Subcutaneous abdominal adipose tissue (tissue), 5 donors: ENCODE data around the gene ODAM.
"Not testable (repeated sequence)": the region's sequence is repeated elsewhere in the genome, so short reads cannot be mapped to it uniquely, and the experiment has no call there.

Experiments used
- H3K27ac ChIP-seq: one replicate; pipeline ENCODE4 v1.7.0; 2013; ENCODE audit warnings: low read depth, mild to moderate bottlenecking, inconsistent platforms, low read length, moderate library complexity
- H3K27me3 ChIP-seq, 5 donors: one replicate each; pipeline ENCODE4 v1.7.0; 2013; ENCODE audit warnings: low read length in 5 of 5, inconsistent platforms in 1 of 5; ENCODE audit not compliant: control insufficient read depth in 5 of 5, insufficient read depth in 4 of 5
- H3K36me3 ChIP-seq, 5 donors: one replicate each; pipeline ENCODE4 v1.7.0; 2013; ENCODE audit warnings: low read length in 5 of 5; ENCODE audit not compliant: control insufficient read depth in 5 of 5, insufficient read depth in 5 of 5
- H3K4me1 ChIP-seq, 5 donors: one replicate each; pipeline ENCODE4 v1.7.0; 2013; ENCODE audit warnings: low read length in 5 of 5, mild to moderate bottlenecking in 3 of 5, moderate library complexity in 1 of 5; ENCODE audit not compliant: control insufficient read depth in 5 of 5, insufficient read depth in 5 of 5
- H3K4me3 ChIP-seq, 5 donors: one replicate each; pipeline ENCODE4 v1.7.0; 2013; ENCODE audit warnings: low read length in 5 of 5, low read depth in 1 of 5
- H3K9ac ChIP-seq, 5 donors: one replicate each; pipeline ENCODE4 v1.7.0; 2013; ENCODE audit warnings: low read length in 5 of 5, mild to moderate bottlenecking in 4 of 5, moderate library complexity in 3 of 5
- H3K9me3 ChIP-seq, 5 donors: one replicate each; pipeline ENCODE4 v1.7.0; 2013; ENCODE audit warnings: low read length in 5 of 5; ENCODE audit not compliant: control insufficient read depth in 5 of 5
- donor health status: healthy.
- donor health status: healthy.
- donor health status: healthy.
- donor health status: healthy.
- donor health status: healthy.

ODAM gene

DNA sequence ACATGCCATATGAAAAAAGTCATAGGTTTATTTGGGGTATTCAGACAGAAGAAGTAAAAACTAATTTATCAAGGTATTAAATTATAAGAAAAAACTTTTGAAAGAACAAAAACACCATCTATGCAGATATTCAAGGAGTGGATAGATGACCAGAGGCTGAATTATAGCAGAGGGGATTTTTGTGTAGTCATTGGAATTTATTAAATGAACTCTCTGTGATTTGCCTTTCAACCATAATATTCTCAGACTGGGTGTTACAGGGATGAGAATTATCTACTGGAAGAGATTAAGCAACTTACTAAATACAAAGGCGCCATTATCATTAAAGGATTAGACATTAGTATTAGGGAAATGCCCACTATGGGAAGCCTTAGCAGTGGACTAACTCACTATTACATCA, 21.0 kb downstream of the ODAM start:
- not testable (repeated sequence) for H3K4me1 ChIP-seq, H3K27ac ChIP-seq, H3K4me3 ChIP-seq, H3K9me3 ChIP-seq, H3K36me3 ChIP-seq, H3K9ac ChIP-seq, H3K27me3 ChIP-seq

DNA sequence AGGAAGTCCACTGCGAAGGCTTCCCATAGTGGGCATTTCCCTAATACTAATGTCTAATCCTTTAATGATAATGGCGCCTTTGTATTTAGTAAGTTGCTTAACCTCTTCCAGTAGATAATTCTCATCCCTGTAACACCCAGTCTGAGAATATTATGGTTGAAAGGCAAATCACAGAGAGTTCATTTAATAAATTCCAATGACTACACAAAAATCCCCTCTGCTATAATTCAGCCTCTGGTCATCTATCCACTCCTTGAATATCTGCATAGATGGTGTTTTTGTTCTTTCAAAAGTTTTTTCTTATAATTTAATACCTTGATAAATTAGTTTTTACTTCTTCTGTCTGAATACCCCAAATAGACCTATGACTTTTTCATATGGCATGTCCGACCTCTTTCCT, 25.9 kb downstream of the ODAM start:
- not testable (repeated sequence) for H3K4me1 ChIP-seq, H3K9me3 ChIP-seq, H3K4me3 ChIP-seq, H3K27ac ChIP-seq, H3K27me3 ChIP-seq, H3K9ac ChIP-seq, H3K36me3 ChIP-seq

DNA sequence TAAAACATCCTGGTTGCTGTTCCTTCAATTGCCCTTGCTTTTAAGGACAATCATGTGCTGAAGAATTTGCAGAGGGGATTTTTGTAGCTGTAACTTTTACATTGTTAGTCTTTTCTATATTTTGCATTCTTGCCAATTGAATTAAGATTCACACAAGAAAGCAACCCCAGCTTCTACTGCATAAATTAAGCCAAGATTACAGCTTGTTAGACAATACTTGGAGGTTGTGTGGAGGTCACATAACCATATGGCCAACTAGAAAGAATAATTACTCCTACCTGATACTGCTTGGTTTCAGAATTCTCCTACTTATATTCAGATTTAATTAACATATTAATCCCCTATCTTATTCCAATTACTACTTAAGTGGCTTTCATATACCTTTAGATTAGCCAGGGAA, 26.3 kb downstream of the ODAM start:
- H3K9ac ChIP-seq, H3K27me3 ChIP-seq, H3K9me3 ChIP-seq, H3K27ac ChIP-seq, H3K36me3 ChIP-seq, H3K4me1 ChIP-seq, H3K4me3 ChIP-seq: not testable (repeated sequence)

DNA sequence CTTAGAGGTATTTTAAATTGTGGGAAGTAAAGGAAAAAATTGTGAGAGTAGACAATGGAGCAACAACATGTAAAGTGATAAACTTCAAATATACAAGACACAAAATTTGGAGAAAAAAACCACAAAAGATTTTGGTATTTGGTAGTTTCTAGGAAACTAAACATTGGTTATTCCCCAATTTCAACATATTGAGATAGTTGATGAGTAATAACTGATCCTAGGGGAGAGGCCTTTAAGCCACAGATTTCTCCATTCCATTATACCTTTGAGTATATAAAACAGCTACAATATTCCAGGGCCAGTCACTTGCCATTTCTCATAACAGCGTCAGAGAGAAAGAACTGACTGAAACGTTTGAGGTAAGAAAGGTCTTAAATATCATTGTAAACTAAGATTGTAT, 30.3 kb downstream of the ODAM start, which contains the start of gene FDCSP:
Gene FDCSP, plus strand, starts transcription at position 301 of the 400 bp plus-strand sequence. CDS start 5,071 bp downstream, outside the sequence.
- no peaks in the 10 kb centered on the region for H3K27me3 ChIP-seq
- H3K9me3 ChIP-seq: no peaks in the 10 kb centered on the region
- H3K4me1 ChIP-seq: no peaks in the 10 kb centered on the region
- no peaks in the 10 kb centered on the region for H3K36me3 ChIP-seq
- no peak within 1 kb of the TSS for H3K4me3 ChIP-seq
- H3K27ac ChIP-seq: no peak within 1 kb of the TSS
- H3K9ac ChIP-seq: no peak within 1 kb of the TSS

DNA sequence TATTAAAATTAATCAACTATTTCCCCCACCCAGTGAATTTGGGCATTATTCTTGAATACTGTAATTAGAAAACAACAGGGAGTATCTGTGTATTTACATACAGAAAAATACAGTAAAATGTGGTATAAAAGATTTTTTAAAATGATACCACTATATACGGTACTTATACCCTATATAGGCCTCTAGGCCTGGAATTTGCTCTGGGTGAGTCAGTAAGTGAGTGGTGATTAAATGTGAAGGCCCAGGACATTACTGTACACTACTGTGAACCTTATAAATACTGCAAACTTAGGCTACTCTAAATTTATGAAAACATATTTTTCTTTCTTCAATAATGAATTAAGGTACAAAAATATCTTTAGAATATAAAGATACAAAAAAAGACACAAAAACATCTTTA, 40.6 kb downstream of the ODAM start:
- no peak overlapping the region for H3K27ac ChIP-seq
- no peaks in the 10 kb centered on the region for H3K9me3 ChIP-seq
- no peak overlapping the region for H3K9ac ChIP-seq
- no peaks in the 10 kb centered on the region for H3K4me1 ChIP-seq
- H3K36me3 ChIP-seq: no peaks in the 10 kb centered on the region
- H3K27me3 ChIP-seq: no peaks in the 10 kb centered on the region
- H3K4me3 ChIP-seq: no peak overlapping the region

DNA sequence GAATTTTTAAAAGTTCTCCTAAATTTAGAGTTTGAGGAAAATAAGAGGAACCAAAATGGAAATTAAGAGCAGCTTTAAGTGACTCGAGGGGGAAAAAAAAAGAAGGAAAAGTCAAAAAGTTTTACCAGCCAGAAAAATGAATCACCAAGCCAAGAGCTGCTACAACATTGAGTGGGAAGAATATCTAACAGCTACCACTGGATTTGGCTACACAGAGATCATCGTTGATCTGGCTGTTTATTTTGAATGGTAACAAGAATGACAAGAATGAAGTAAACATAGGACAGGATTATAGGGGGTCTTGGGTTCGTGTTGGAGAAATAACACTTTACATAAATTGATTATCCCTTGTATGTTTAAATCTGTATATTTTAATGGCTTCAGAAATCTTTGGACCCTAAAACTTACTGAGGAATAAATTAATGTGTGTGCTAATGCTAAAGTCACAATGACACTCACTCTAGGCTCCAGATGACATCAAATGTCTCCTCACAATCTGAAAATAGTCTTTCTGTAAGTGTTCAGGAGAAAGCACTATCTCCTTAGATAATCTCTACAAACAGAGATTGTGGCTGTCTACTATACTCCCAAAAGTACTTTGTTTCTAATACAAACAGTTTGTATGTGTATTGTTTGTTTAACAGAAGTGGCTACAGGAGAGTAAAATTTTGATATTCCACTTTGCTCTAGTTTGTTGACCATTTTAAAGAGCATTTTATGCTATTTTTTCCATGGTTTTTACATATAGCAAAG, 43.8 kb downstream of the ODAM start:
- no peak overlapping the region for H3K4me3 ChIP-seq

DNA sequence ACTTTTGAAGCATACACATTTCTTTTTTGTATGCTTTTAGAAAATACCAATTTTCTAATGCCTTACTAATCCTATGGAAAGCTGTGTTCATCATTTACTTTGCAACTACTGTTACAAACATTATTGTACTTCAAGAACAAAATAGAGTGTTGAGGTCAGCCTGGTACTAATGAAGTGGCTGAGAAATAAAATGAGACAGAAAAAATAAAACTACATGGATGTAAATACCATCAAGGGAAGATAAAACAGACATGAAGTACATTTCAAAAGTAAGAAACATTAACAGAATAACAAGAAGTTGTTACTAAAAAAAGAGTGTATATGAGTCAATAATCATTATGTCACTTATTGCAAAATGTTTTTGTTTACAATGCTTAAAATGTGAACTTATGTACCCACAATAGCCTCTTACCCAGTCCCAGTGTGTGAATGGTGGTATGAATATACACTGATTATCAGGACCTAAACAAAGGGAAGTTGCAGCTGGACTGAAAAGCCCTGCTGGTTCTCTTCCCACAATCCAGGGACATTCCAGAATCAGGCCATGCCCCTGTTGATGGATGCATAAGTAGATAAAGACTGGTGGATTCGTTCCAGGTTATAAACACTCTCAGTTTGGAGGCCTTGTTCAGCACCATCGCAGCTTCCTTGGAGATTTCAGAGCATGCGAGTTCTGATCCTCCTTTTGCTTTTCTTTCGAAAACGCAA, 44.5 kb downstream of the ODAM start:
- H3K9me3 ChIP-seq: no peaks in the 10 kb centered on the region
- H3K4me3 ChIP-seq: no peak overlapping the region
- no peaks in the 10 kb centered on the region for H3K27me3 ChIP-seq
- no peaks in the 10 kb centered on the region for H3K36me3 ChIP-seq
- H3K27ac ChIP-seq: no peak overlapping the region
- no peaks in the 10 kb centered on the region for H3K4me1 ChIP-seq
- no peak overlapping the region for H3K9ac ChIP-seq

More for the DNA sequence above, 43.8 kb downstream of the ODAM start:
- Histone ChIP-seq H3K9ac (no peak overlapping the region), H3K27me3 (no peaks in the 10 kb centered on the region), H3K4me1 (no peaks in the 10 kb centered on the region), H3K36me3 (no peaks in the 10 kb centered on the region), H3K27ac (no peak overlapping the region), H3K9me3 (no peaks in the 10 kb centered on the region)

DNA sequence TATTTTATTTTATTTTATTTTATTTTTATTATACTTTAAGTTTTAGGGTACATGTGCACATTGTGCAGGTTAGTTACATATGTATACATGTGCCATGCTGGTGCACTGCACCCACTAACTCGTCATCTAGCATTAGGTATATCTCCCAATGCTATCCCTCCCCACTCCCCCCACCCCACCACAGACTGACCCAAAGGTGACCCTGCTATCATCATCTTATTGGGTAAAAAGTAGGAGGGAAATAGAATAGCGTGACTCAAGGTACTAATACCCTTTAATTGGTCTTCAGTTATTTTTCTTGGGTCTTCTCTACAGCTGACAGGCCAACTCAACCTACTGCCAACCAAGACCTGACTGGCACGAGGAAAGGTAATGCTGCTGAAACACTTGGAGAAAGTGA, 46.8 kb downstream of the ODAM start, which contains the start of gene CSN3:
Gene CSN3, plus strand, starts transcription at position 301 of the 400 bp plus-strand sequence. CDS start 2,223 bp downstream, outside the sequence.
- not testable (repeated sequence) for H3K9me3 ChIP-seq

DNA sequence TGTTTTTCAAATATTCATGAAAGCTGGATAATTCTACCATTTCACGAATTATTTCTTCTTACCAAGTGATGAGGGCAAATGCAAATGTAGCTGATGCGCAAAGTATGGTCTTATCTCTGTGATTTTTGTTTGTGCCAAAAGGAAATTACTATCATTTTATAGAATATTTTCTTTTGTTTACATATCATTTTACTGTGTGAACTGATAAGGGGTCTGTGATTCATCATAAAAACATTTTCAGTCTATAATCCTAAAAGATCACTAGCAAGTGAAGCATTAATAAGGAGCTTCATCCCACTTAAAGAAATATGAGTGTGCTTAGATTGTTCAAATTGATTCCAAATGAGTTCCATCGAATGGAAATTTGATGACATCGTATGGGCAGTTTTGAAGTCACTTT, 47.6 kb downstream of the ODAM start:
- no peaks in the 10 kb centered on the region for H3K9me3 ChIP-seq
- no peaks in the 10 kb centered on the region for H3K27me3 ChIP-seq
- no peak overlapping the region for H3K27ac ChIP-seq
- H3K36me3 ChIP-seq: no peaks in the 10 kb centered on the region
- H3K4me1 ChIP-seq: no peaks in the 10 kb centered on the region
- H3K4me3 ChIP-seq: no peak overlapping the region
- no peak overlapping the region for H3K9ac ChIP-seq

More for the DNA sequence above, 46.8 kb downstream of the ODAM start, which contains the start of gene CSN3:
- not testable (repeated sequence) for H3K4me1 ChIP-seq, H3K4me3 ChIP-seq, H3K9ac ChIP-seq, H3K27ac ChIP-seq, H3K36me3 ChIP-seq, H3K27me3 ChIP-seq

DNA sequence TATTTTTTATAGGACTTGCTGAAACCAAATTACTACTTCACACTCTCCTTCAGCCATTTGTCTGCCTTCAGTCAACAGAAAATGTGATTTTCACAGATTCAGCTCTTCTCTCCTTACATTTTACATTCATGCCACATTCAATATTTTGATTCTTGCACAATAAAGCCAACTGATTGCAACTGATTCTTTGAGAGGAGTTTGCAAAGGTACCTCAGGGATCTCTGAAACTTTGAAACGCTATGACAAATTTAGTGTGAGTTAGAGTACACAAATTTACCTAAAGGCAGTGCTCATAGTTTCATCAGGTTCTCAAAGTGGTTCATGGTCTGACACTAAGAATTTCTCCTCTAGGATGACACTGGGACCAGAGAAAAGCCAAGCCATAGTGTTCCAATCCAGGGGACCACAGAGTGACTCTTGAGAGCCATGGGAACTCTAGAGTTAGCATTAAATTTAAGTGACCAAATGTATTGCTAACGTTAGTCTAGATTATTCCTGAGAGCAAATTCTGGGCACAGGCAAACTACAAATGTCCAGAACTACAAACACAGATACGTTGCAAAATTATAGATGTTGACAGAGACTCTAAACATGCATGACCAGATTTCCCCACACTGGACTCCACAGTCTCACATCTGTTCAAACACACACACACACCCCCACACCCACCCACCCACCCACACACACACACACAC, 55.9 kb downstream of the ODAM start:
- no peaks in the 10 kb centered on the region for H3K4me1 ChIP-seq
- no peak overlapping the region for H3K9ac ChIP-seq
- no peaks in the 10 kb centered on the region for H3K9me3 ChIP-seq
- H3K4me3 ChIP-seq: no peak overlapping the region
- H3K27me3 ChIP-seq: no peaks in the 10 kb centered on the region
- no peaks in the 10 kb centered on the region for H3K36me3 ChIP-seq
- H3K27ac ChIP-seq: no peak overlapping the region
